SW480 (cell line): ENCODE measurements around the gene PARK7.
"Not testable (repeated sequence)": the region's sequence is repeated elsewhere in the genome, so short reads cannot be mapped to it uniquely, and the experiment has no call there.

Experiments
- DNase-seq: peaks from one replicate; pipeline ENCODE4 v3.0.0-alpha.2; 2016; ENCODE audit warnings: low spot score

The PARK7 gene

GRCh38 chr1:7961216-7962013, at the start of gene PARK7:
Gene PARK7 (plus strand): TSS chr1:7961711. CDS start chr1:7962786, 1,075 bp downstream.
- DNase-seq = peak; percentile 99

DNA sequence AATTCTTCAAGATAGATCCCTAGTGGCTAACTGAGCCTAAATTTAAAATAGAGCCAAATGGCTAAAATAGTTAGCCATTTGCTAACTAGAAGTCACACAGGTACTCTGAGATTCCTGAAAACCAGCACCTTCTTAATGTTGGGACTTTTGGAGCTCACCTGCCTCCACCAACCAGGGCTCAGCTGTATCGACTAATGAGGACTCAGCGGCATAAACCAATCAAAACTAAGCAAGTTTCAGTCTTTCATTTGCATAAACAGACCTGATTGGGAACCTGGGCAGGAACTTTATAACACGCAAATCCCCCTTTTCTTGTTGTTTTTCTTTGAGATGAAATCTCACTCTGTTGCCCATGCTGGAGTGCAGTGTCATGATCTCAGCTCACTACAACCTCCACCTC, 49.4 kb upstream of the PARK7 start:
- DNase-seq = no peak

GRCh38 chr1:7912743-7913557, 48.6 kb upstream of the PARK7 start:
- no peak for DNase-seq

DNA sequence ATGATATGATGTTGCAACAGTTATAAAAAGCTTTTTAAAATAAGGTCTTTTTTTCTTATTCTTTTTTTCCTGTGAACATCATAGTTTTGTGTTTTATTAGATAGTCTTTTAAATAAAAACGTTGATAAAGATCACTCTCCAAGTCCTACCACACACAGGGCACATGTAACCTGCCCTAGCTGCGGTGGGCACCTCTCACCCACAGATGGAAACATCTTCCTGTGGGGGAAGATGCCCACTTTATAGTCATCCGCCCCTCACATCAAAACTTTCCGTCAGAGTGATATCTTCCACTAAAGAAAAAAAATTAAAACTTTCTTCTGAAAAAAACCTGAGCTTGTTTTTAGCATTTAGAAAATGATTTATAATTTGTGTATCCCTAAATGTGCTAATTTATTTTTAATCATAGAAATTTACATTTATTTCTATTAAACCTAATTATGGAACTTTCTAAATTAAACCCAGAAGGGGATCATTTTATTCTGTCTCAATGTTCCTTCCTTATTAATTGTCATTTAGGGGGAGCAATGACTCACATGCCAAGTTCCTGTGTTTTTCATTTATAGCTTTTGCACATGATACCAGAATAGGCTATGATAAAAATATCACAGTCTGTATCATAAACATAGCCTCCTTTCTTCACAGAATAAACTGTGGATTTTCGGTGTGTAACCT, 45.5 kb upstream of the PARK7 start:
- no peak for DNase-seq

GRCh38 chr1:7916501-7916830, 45.0 kb upstream of the PARK7 start:
- no peak for DNase-seq

DNA sequence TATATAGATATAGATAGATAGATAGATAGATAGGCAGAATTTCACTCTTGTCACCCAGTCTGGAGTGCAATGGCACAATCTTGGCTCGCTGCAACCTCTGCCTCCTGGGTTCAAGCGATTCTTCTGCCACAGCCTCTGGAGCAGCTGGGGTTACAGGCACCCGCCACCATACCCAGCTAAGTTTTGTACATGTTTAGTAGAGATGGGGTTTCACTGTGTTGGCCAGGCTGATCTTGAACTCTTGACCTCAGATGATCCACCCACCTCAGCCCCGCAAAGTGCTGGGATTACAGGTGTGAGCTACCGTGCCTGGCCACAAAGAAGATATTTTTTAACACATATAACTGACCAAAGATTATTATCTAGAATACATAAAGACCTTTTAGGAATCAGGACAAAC, 43.5 kb upstream of the PARK7 start:
- not testable (repeated sequence) for DNase-seq

DNA sequence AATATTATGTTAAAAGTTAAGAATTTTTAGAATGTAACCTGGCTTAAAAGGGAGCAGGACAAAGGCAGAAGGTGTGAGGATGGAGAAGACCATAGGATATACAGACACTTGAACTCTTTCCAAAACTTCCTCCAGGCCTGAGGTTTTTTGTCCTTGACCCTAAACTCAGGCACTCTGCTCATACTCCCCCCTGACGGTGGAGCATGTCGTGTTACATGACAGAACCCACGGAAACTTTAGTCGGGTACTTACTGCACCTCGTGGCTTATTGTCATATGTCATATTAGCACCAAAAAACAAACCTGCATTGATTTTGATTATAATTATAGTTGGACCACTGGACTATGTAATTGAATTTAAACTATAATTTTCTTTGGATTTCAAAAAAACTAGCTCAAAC, 41.6 kb upstream of the PARK7 start:
- DNase-seq = no peak

DNA sequence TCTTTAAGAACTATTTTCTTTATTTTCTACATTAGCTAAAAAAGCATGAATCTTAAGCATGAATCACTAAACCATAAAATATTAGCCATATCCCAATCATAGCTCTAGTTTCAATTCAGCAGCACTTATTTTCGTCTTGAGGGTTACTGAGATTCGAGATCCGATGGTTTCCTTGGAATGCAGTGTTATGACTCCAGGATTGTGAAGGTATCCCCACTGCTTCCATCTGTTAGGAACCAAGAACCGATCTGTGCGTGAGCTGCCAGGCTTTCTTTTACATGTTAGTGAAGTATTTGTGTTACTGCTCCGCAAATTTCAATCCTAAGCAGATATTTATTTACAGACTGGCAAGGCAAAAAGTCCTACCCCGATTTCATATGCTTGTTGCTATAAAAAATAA, 39.7 kb upstream of the PARK7 start:
- no peak for DNase-seq

DNA sequence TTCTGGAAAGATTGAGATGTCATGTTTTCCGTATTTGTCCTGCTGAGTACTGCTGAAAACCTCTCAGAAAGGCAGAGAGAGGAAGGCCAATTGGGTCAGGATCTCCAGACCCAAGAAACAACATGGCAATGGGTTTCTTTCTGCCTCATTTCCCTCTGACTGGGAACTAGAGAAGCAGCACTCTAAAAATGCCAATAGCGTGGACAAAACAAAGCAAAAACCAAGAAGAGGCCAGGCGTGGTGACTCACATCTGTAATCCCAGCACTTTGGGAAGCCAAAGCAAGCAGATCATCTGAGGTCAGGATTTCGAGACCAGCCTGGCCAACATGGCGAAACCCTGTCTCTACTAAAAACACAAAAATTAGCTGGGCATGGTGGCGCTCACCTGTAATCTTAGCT, 39.2 kb upstream of the PARK7 start:
- no peak for DNase-seq

- DNase-seq = not testable (repeated sequence)
These were observed 34.5 kb upstream of the PARK7 start for GRCh38 chr1:7927061-7927460.

DNA sequence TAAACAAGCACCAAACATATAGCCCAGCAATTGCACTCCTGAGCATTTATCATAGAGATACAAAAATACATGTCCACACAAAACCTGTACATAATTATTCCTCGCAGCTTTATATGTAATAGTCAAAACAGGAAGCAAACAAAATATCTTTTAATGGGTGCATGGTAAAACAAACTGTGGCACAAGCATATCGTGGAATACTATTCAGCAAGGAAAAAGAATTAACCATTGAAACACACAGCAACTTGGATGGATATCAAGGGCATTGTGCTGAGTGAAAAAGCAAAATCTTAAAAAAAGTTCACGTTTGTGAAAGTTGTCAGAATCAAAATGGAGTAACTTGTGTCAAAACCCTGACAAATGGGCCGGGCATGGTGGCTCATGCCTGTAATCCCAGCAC, 33.3 kb upstream of the PARK7 start:
- DNase-seq = no peak

- no peak for DNase-seq
These were observed 31.9 kb upstream of the PARK7 start for GRCh38 chr1:7929637-7930036.

DNA sequence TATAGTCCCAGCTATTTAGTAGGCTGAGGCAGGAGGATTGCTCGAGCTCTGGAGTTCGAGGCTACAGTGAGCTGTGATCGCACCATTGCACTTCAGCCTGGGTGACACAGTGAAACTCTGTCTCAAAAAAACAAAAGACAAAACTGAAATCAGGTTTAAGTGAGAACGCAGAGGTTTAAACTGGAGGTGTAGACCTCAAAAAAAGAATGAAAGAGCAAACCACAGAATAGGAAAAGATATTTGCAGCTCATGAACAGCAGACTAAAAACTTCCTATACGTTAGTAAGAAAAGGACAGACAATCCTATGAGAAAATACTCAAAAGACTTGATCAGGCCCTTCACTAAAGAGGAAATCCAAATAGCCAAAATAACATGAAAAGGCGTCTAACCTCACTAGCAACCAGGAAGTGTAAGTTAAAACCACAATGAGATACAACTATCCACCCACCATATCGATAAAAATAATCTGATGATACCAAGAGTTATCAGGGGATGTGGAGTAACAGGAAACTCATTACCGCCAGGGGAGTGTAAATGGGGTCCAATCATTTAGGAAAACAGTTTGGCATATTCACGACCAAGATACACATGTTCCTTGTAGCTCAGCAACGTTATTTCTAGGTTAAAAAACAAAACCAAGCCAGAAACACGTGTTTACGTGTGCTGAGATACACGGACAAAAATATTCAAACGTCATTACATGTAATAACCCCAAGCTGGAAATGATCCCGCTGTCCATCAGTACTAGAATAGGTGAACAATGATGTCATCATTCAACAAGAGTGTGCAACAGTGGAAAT, 30.7 kb upstream of the PARK7 start:
- DNase-seq = no peak

- DNase-seq = no peak
These were observed 30.1 kb upstream of the PARK7 start for GRCh38 chr1:7931446-7931812.

DNA sequence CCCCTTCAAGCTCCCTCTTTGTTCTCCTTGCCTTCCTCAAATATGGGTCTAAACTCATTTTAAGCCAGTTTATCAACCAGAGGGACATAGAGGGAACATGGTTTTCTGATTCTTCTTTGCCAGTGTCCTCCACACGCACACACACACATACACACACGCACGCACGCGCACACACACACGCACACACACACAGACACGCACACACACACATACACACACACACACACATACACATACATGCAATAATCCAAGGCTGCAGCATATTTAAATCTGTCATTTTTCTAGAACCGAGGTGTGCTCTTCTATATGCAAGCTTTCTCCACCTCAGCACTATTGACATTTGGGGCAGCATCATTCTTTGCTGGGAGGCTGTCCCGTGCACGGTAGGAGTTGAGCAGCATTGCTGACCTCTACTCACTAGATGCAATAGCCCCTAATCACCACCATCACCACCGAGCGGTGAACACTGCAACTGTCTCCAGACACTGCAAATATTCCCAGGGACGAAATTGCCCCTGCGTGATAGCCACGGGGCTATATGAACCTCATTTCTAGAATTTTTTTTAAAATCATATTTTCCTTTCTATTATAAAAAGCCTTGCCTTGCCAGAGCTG, 28.9 kb upstream of the PARK7 start:
- DNase-seq = no peak

- DNase-seq = no peak
These were observed 23.4 kb upstream of the PARK7 start for GRCh38 chr1:7938070-7938469.

GRCh38 chr1:7940034-7940433, 21.5 kb upstream of the PARK7 start:
- no peak for DNase-seq

DNA sequence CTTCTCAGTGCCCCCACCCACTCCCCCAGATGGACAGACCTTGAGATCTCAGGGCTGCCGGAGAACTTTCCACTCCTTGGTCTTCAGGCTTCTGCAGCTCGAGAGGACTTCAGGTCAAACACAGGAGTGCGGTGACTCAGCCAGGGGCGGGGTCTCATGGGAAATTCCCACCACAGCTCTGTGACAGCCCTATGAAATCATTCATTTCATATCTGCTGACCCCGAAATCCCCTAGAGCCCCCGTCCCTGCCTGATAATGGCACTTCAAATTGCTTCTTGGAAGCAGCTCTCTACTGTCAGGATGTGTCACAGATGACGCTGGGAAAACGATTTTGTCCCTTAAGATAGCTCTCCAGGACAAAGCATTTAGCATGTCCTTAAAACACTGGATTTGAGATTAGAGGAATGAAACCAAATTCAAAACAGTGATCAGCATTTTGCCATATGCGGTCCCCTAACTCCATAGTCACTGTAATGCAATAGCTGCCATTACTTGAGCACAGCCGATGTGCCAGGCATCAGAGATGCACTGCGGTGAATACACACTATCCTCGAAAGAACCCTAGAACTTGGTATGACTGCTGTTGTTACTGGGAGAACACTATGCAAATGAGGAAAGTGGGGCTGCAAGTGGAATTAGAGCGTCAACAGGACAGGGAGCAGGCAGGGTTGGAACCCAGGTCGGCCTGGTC, 20.6 kb upstream of the PARK7 start, which contains the start of gene TNFRSF9:
TSS of gene TNFRSF9 (minus strand) at position 95 of the 692 bp plus-strand sequence. CDS start 845 bp downstream, outside the sequence.
- peak; percentile 15 for DNase-seq

DNA sequence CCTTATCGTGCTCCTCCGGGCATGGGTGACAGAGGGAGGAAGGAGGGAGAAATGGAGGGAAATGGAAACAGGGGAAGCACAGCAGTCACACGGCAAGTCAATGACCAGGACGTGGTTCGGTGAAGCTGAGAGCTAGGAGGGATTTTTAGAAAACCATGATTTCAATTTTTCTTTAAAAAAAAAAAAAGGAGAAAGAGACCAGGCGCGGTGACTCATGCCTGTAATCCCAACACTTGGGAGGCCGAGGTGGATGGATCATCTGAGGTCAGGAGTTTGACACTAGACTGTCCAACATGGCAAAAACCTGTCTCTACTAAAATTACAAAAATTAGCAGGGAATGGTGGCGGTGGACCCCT, 20.1 kb upstream of the PARK7 start:
- no peak for DNase-seq

GRCh38 chr1:7942214-7942921, 19.1 kb upstream of the PARK7 start:
- DNase-seq = no peak
